GM15510 (cell line): Measurements from ENCODE around the gene SH3PXD2A.

Experiments used
- POLR2A ChIP-seq: IDR thresholded peaks from 3 replicates; pipeline ENCODE4 v1.6.1; 2011; ENCODE audit warnings: borderline replicate concordance; ENCODE audit not compliant: insufficient read length; ENCODE audit errors: extremely low read depth

SH3PXD2A gene

DNA sequence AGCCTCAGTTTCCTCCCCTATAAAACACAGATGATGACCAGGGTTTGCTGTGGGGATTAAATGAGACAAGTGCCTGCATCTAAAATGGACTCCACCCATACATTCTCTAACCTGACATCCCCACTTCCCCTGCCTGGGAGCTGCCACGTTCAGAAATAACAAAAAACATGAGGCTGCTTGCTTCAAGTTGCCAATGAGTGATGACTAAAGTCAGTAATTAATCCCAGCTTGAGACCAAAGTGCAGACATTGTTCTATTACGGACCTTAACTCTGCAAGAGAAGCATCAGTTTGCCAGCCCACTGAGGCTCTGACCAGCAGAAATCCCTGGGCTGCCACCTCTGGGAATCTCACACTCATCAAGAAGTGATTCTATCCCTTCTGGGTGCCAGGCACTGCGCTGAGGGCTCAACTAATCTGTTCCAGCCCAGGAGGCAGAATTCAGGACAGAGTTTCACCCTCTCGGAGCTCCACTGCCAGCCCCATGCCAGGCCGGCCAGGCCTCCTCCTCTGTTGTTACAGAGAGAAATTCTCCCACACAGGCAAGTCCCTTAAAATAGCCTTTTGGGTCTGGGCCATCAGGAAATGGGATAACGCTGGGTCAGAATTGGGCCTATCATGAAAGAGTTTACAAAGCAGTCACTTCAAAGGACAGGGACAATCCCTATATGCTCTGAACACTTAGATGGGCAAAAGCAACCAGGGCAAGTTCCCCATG is 11.4 kb downstream of the SH3PXD2A start:
- TF ChIP-seq POLR2A, result no peak

DNA sequence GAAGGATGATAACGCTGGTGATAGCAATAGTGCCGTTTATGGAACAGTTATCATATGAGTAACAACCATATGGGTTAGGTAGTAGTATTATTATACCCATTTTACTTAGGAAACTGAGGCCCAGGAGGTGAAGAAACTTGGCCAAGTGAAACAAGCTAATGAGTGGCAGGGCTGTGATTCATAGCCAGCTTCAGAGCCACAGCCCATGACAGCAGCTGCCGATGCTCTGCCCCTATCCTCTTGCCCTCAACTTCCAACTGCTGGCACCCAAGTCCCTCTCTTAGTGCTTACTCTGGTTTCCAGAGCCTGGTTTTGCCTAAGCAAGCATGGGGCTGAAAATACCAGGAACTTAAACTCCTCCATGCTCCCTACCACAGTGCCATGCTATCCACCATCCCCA is 12.3 kb downstream of the SH3PXD2A start:
- no peak for TF ChIP-seq POLR2A

DNA sequence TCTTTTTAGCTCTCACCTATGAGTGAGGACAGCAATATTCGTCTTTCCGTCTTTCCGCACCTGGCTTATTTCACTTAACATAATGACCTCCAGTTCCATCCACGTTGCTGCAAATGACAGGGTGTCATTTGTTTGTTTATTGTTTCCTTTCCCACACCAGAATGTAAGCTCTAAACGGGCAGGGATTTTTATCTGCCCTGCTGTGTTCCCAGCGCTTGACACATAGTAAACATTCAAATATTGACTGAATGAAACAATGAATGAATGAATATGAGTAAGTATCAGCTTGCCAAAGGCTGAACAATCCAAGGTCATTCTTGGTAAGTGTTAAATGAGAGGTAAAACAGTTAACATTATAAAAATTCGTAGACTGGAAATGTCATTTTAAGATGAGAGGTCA is 12.8 kb downstream of the SH3PXD2A start:
- no peak for TF ChIP-seq POLR2A

DNA sequence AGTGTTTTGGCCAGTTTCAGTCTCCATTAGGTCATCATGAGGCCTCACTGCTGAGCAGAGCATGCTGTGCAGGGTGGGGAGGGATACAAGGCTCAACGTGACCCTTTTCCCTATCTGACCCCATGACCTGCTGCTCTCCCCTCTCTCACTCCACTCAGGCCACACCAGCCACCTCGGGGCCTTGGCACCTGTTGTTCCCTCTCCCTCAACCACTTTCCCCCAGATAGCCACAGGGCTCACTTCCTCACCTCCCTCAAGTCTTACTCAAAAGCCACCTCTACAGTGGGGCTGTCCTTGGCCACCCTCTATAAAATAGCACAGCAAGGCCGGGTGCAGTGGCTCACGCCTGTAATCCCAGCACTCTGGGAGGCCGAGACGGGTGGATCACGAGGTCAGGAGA is 13.9 kb downstream of the SH3PXD2A start:
- no peak for TF ChIP-seq POLR2A

DNA sequence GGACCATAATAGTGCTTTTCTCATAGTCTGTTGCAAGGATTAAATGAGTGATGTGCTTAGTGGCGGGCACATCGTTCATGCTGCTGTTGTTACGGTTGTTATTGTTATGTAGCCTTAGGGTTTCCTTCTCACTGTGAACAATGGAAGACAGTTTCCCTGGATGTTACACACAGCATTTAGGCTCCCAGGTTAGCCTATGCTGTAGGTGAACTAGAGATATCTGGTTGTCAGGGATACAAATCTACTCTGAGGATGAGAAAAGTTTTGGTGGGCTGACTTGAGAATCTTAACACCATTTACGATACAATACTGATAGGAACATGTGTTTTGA is 14.7 kb downstream of the SH3PXD2A start:
- TF ChIP-seq POLR2A, result no peak

DNA sequence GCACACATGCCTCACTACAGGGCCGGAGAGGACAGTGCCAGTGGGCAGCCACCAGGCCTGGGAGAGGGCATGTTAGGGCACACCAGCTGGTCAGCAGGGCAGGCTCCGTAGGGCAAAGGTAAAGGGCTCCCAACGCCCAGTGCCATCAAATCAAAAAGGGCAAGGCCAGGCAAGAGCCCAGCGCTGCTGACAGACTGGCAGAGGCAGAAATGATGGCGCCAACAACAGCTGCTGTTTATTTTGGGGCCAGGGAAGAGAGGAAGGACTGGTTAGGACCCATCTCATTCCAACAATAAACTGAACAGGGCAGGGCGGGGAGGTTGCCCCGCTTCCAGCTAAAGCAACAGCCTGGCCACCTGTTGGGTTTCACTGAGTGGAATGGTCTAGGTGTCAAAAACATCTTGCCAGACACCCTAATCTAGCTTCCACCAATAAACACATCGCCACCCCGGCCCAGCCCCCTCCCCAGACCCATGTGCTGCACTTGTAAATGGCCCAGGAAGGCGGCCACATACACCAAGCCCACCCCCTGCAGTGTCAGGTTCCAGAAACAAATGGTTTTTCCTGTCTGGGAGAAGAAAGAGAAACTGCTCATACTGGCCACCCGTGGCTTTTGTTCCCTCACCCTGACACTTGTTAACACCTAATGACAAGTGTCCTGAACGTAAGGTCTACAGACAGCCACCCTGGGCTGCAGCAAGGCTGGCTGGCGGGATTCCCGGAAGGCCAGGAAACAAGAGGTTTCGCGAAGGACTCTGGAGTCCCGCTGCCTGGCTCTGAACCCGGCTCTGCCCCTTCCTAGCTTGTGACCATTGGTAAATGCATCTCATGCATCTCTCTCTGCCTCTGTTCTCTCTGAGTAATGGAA is 15.3 kb downstream of the SH3PXD2A start:
- no peak for TF ChIP-seq POLR2A

DNA sequence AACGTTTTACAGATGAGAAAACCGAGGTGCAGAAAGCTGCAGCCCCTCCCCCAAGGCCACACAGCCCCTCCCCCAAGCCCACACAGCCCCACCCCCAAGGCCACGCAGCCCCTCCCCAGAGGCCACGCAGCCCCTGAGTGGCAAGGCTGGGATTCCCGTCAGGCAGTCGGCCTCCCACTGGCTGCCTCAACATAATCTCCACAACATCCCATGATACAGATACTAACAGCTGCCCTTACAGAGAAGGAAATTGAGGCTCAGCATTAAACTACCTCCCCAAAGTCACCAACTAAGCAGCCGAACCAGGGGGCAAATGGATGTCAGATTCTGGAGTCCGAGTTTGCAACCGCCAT is 15.9 kb downstream of the SH3PXD2A start:
- no peak for TF ChIP-seq POLR2A

DNA sequence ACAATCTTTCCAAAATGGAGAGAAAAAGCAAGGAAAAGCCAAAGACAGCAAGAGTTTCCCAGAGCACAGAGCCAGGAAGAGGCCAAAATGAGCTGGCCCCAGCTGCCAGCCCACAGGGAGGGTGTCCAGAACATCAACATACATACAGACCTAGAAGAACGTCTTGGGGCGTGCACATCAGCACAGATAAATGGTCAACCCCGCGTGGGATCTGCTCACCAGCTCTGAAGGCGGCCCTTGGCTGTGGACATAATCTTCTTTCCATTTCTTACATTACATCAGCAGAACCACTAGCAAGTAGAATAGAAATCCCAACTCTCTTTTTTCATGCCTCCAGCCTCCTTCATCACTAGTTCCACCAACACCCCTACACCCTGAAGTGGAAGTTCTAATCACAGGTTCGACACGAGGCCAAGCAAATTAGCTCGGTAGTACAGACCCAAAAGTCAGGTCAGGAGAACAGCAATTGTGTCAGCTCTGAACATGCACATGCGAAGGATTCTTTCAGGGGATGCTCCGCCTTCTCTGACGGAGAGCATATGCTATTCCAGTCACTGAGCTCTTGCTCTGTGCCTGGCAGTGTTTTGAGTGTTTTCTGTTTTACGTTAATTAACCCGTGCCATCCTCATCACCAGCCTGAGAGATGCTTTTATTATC is 16.4 kb downstream of the SH3PXD2A start:
- TF ChIP-seq POLR2A, result no peak

DNA sequence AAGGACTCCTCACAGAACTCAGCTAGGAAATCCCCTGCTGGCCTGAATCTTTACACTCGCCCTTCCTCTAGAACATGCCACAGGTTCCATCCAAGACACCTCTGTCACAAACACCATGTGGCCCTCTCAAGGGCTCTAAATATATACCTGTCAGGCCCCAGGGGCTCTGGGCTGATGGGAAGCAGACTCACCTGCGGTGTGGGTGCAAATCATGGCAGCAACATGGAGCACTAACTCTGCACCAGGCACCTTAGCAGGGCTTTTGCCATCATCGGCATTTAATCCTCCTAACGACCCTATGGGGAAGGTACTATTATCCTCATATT is 17.3 kb downstream of the SH3PXD2A start:
- no peak for TF ChIP-seq POLR2A

DNA sequence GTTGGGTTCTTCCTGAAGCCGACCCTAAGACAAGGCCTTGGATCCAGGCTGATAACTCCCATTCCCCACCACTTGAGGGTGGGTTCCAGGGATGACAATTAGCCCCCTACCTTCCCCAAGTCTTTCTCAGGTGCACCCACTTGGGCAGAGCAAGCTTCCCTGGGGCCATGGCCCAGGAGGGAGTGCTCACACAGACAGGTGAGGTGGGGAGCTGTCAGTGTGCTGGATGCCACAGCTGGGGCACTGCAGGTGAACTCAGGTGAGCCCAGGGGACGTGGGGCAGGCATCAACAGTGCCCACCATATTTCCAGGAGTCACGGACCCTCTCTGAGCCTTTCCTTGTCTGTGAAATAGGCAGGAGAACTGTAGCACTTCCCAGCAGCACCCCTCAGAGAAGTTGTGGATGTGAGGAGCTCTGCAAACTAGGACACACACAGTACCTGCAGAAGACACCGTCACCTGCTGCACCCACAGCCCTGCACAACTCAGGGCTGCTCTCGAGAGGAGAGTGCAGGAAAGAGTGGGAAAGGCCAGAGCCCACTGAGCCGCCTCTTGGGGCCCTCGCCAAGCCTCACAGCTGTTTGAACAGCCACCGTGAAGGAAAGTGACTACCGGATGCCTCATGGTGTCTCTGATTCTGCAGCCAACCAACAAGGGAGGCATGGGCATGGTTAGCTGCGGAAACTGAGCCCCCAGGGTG is 17.9 kb downstream of the SH3PXD2A start:
- no peak for TF ChIP-seq POLR2A

DNA sequence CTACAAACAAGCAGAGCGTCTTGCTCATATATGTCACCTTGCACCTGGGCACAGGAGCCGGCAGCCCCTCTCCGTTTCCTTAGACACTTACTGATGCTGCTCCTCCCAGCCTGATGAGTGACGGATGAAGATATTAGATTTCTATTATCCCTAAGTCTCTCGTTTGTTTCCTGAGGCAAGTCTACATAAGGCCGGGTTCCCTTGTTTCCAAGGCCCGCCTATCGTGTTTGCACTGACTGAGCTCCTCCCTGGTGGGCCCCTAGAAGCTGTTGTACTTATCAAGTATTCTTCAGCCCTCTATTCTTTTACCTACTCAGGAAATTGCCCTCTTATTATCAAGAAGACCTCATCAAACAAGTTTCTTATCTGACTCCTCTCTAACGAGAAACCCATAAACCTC is 18.5 kb downstream of the SH3PXD2A start:
- no peak for TF ChIP-seq POLR2A

DNA sequence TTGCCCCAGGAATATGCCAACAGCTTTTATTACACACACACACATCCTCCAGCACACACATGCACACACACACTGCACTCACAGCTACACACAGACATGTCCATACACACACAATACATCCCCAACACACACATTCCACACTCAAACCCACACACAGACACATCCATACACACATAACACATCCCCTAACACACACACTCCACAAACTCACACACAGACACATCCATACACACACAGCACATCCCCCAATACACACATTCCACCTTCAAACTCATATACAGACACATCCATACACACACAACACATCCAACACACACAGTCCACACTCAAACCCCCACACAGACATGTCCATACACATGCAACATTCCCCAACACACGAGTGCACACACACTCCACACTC is 19.1 kb downstream of the SH3PXD2A start:
- no peak for TF ChIP-seq POLR2A

DNA sequence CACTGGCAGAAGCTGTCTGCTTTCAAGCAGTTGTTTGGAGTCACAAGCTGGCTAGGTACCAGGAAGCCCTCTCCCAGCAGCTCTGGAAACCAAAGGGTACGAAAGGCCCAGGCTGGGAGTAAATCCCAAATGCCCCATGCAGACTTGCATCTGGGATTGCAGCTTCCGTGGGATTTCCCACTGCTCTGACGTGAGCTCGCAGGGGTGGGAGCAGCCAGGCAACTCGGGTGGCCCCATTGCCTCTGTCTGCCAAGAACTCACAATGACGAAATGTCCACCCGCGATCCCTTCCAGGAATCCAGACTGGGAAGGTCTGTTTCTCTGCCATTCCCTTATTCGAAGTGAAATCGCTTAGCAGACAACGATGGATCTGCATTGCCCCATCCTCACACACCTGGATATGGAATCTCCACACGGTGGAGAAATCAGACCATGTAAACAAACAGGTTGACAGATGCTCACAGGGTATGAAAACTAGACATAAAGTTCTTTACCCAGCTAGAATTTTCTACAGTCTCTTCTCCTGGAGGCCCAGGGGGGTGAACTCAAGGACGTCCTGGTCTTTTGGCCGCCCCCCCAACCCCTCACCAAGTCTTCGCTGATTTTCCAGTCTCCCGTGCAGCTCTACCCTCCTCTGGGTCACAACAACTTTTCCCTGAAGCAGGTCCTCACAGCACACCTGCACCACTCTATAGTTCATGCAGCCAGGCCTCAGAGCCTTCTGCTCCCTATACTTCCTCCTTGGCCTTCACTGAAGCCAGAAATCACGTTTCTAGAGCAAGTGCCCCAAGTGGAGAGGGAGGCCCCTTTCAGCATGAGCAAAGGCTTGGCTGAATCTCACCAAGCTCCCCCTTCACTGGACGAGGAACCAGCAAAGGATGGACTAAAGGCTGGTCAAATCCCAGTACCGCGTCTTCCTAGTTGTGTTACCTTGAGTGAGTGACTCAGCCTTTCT is 20.0 kb downstream of the SH3PXD2A start:
- TF ChIP-seq POLR2A, result no peak

DNA sequence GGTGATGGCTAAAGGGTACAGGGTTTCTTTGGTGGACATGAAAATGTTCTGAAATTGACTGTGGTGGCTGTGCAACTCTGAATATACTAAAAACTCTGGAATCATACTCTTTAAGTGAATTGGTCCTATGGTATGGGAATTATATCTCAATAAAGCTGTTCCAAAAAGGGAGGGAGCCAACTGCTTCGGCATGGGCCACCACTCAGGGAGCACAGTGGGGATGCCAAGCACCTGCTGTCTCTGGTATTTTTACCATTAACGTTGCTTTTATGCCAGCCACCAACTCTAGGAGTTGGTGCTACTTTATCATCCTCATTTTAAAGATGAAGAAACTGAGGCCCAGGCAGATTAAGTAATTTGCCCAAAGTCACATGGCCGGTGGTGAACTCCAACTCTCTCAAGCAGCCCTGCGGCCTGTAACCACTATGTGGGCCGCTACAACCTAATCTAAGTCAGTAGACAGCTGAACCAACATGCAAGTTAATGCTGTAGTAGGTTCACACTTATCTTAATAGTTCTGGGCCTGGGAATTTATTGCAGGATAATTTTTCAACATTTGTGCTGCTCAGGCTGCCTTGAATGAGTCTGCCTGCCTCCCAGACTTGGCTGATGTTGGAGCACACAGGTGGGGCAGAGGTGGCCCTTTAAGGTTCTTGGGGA is 20.8 kb downstream of the SH3PXD2A start:
- TF ChIP-seq POLR2A, result no peak

DNA sequence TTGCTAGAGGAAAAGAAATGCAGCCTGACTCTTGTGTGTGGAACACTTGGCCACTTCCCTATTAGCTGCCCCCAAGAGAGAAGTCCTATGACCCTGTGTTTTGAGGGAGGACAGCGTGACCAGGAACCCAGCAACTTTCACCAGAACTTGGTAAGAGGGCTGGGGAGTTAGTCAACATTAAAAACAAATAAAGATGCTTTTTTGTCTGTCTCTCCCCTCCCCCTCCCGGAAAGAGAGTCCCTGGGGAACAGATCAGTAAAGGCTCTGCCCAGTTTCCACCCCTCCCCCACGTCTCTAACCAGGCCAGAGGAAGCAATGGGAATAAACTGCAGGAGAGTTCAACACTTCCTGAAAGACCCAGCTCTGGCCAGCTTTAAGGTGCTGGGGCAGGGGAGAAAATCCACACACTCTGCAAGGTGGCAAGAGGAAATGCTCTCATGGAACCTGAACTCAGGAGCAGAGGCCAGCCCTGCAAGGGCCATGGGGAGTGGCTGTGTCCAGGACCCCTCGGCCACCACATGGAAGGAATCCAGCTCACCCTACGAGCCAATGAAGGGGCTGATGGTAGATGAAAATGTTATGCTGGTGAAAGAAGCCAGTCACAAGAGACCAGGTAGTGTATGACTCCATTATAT is 21.5 kb downstream of the SH3PXD2A start:
- TF ChIP-seq POLR2A, result no peak
